Tongue (tissue), 3 donors: ENCODE measurements around the gene TFPI2. TPM values are rescaled to one million over a fixed set of nuclear protein-coding genes. Genes with fewer than 3 reads are reported as not detected.

ENCODE experiments used
- DNase-seq: peaks from one replicate; pipeline ENCODE4 v3.0.0-alpha.2; 2015
- small RNA-seq: library from RNA; depleted of rRNA; stranded (forward); fragments of <200 nt; gene quantifications from one replicate; pipeline ENCODE3, GENCODE V24; 2014; ENCODE audit warnings: low replicate concordance
- total RNA-seq: library from RNA; depleted of rRNA; stranded (reverse); fragments of >200 nt; gene quantifications from one replicate; pipeline ENCODE4 v1.2.3, GENCODE V29; 2014

The TFPI2 gene
- total RNA-seq, 1 donor from 2014 or later = 2.6 TPM

- no peak for DNase-seq
Observed at GRCh38 chr7:93854480-93854879, 36.1 kb downstream of the TFPI2 start.

GRCh38 chr7:93851536-93851935, 39.0 kb downstream of the TFPI2 start:
- no peak for DNase-seq

- no peak for DNase-seq
Observed at GRCh38 chr7:93843260-93843659, 47.3 kb downstream of the TFPI2 start.

- peak; percentile 18 for DNase-seq
Observed at GRCh38 chr7:93838966-93839365, 51.6 kb downstream of the TFPI2 start.

GRCh38 chr7:93837245-93837644, 53.3 kb downstream of the TFPI2 start:
- no peak for DNase-seq

- DNase-seq = peak; percentile 6
Observed at GRCh38 chr7:93836116-93836515, 54.4 kb downstream of the TFPI2 start.

GRCh38 chr7:93835702-93836101, 54.9 kb downstream of the TFPI2 start:
- no peak for DNase-seq

Small RNA genes lying within 50 kb of the gene (small RNA-seq; reads per million reads assigned to genes)
- not detected for gene AC002076.2

Other genes starting within 250 kb of the TFPI2 start
- not detected for gene GNGT1, start 15.8 kb upstream of the TFPI2 start, total RNA-seq
- gene GNG11, start 31.0 kb upstream of the TFPI2 start, total RNA-seq = 31.6 TPM
- gene BET1, start 113.6 kb upstream of the TFPI2 start, total RNA-seq = 34.3 TPM